Smooth muscle cell (in vitro differentiated cells): ENCODE data around the gene RETREG1. TPM values are rescaled to one million over a fixed set of nuclear protein-coding genes. Genes with fewer than 3 reads are reported as not detected.

Experiments
- DNase-seq: peaks from one replicate; lab custom pipeline; 2025; ENCODE audit not compliant: unreplicated experiment; lab: John Stamatoyannopoulos, UW
- H2AFZ ChIP-seq: fragments of 200-600 bp; sonication (generic); 2 replicates; pipeline ENCODE4 v1.6.0; 2016; ENCODE audit warnings: antibody characterized with exemption, low read depth, mild to moderate bottlenecking
- H3F3A ChIP-seq: fragments of 200-600 bp; sonication (generic); 2 replicates; pipeline ENCODE4 v1.6.0; 2017; ENCODE audit warnings: antibody characterized with exemption, low read depth
- H3K27ac ChIP-seq: fragments of 200-600 bp; sonication (generic); 2 replicates; pipeline ENCODE4 v1.5.1; 2016; ENCODE audit warnings: low read depth, mild to moderate bottlenecking
- H3K27me3 ChIP-seq: fragments of 200-600 bp; sonication (generic); 2 replicates; pipeline ENCODE4 v1.6.1; 2016; ENCODE audit warnings: low read depth, mild to moderate bottlenecking
- H3K36me3 ChIP-seq: fragments of 200-600 bp; sonication (generic); 2 replicates; pipeline ENCODE4 v1.5.1; 2016; ENCODE audit warnings: low read depth
- H3K4me1 ChIP-seq: fragments of 200-600 bp; sonication (generic); 2 replicates; pipeline ENCODE4 v1.5.1; 2016; ENCODE audit warnings: low read depth
- H3K4me2 ChIP-seq: fragments of 200-600 bp; sonication (generic); 2 replicates; pipeline ENCODE4 v1.6.0; 2016; ENCODE audit warnings: mild to moderate bottlenecking
- H3K4me3 ChIP-seq: fragments of 200-600 bp; sonication (generic); 2 replicates; pipeline ENCODE4 v1.5.1; 2016; ENCODE audit warnings: mild to moderate bottlenecking
- H3K79me2 ChIP-seq: fragments of 200-600 bp; sonication (generic); 2 replicates; pipeline ENCODE4 v1.6.0; 2016; ENCODE audit warnings: low read depth, mild to moderate bottlenecking
- H3K9ac ChIP-seq: fragments of 200-600 bp; sonication (generic); 2 replicates; pipeline ENCODE4 v1.6.0; 2016; ENCODE audit warnings: low read depth
- H3K9me3 ChIP-seq: fragments of 200-600 bp; sonication (generic); replicated peaks from 2 replicates; pipeline ENCODE4 v1.5.1; 2016; ENCODE audit warnings: low read depth
- H4K20me1 ChIP-seq: fragments of 200-600 bp; sonication (generic); 2 replicates; pipeline ENCODE4 v1.6.0; 2016; ENCODE audit warnings: low read depth
- CTCF ChIP-seq: fragments of 200-600 bp; sonication (generic); IDR thresholded peaks from 2 replicates; pipeline ENCODE4 v1.5.1; 2017; ENCODE audit warnings: borderline replicate concordance, mild to moderate bottlenecking, antibody characterized with exemption; ENCODE audit not compliant: insufficient read depth, poor library complexity, severe bottlenecking
- WGBS: methylation state at CpG from one replicate; pipeline ENCODE4 v1.1.7; 2016; ENCODE audit warnings: low lambda C conversion rate; 5-methylcytosine and 5-hydroxymethylcytosine counted together
- polyA plus RNA-seq: library from polyadenylated mRNA; unstranded; fragments of >200 nt; fragmentation: Nextera tagmentation; extraction: Ambion mirVana; gene quantifications from 2 replicates; pipeline ENCODE4 v1.2.1, GENCODE V29; 2016
- total RNA-seq: library from RNA; depleted of rRNA; stranded (reverse); fragments of >200 nt; gene quantifications from 2 replicates; pipeline ENCODE4 v1.2.3, GENCODE V29; 2014

Gene RETREG1
- total and polyA plus RNA-seq, 2 experiments from 2014 or later: 0.19 to 4.4 TPM

GRCh38 chr5:16520841-16521240, 96.0 kb downstream of the RETREG1 start:
- H3K4me2 ChIP-seq: no peak overlapping the region
- H3K9ac ChIP-seq: no peak overlapping the region
- no peak for TF ChIP-seq CTCF
- no peaks in the 10 kb centered on the region for H3F3A ChIP-seq
- H3K27me3 ChIP-seq: no peaks in the 10 kb centered on the region
- no peaks in the 10 kb centered on the region for H3K79me2 ChIP-seq
- 75% methylated on average over 4 of the region's 4 CpGs for WGBS
- H2AFZ ChIP-seq: no peak overlapping the region
- no peak for DNase-seq
- H3K4me1 ChIP-seq: no peaks in the 10 kb centered on the region
- no peaks in the 10 kb centered on the region for H4K20me1 ChIP-seq
- H3K36me3 ChIP-seq: no peaks in the 10 kb centered on the region
- no peaks in the 10 kb centered on the region for H3K9me3 ChIP-seq
- H3K27ac ChIP-seq: no peak overlapping the region
- peak overlapping the region; percentile 23 for H3K4me3 ChIP-seq

- Histone ChIP-seq H3K79me2 (no peaks in the 10 kb centered on the region), H3K4me3 (no peak overlapping the region), H3K4me2 (no peak overlapping the region), H3K9ac (no peak overlapping the region), H3K36me3 (no peaks in the 10 kb centered on the region), H3K27ac (no peak overlapping the region), H3K9me3 (no peaks in the 10 kb centered on the region), H2AFZ (no peak overlapping the region), H4K20me1 (no peaks in the 10 kb centered on the region), H3K4me1 (no peaks in the 10 kb centered on the region), H3K27me3 (no peaks in the 10 kb centered on the region), H3F3A (no peaks in the 10 kb centered on the region)
- no peak for TF ChIP-seq CTCF
- no peak for DNase-seq
- WGBS: 91% methylated on average over 4 of the region's 4 CpGs
Observed at GRCh38 chr5:16519435-16519834, 97.4 kb downstream of the RETREG1 start.

- H3K4me3 ChIP-seq: no peak overlapping the region
Observed at GRCh38 chr5:16518606-16519005, 98.2 kb downstream of the RETREG1 start.

More at GRCh38 chr5:16518606-16519005, 98.2 kb downstream of the RETREG1 start:
- Histone ChIP-seq H2AFZ (no peak overlapping the region), H3F3A (no peaks in the 10 kb centered on the region), H3K9me3 (no peaks in the 10 kb centered on the region), H3K36me3 (no peaks in the 10 kb centered on the region), H3K79me2 (no peaks in the 10 kb centered on the region), H4K20me1 (no peaks in the 10 kb centered on the region), H3K9ac (no peak overlapping the region), H3K4me1 (no peaks in the 10 kb centered on the region), H3K4me2 (no peak overlapping the region), H3K27ac (no peak overlapping the region), H3K27me3 (no peaks in the 10 kb centered on the region)
- no peak for TF ChIP-seq CTCF
- 82% methylated on average over 2 of the region's 2 CpGs for WGBS
- no peak for DNase-seq
